A172 (cell line): Measurements from ENCODE around the gene SUOX. TPM values are rescaled to one million over a fixed set of nuclear protein-coding genes. Genes with fewer than 3 reads are reported as not detected.
"Not testable (repeated sequence)": the region's sequence is repeated elsewhere in the genome, so short reads cannot be mapped to it uniquely, and the experiment has no call there.

Experiments
- DNase-seq: peaks from one replicate; pipeline ENCODE4 v3.0.0-alpha.2; 2015; ENCODE audit warnings: low spot score
- total RNA-seq: library from RNA; depleted of rRNA; stranded (reverse); fragments of >200 nt; shearing (Covaris generic); gene quantifications from 2 replicates; pipeline ENCODE4 v1.2.3, GENCODE V29; 2014

The SUOX gene
- total RNA-seq, 1 experiment from 2014 or later = 8.9 TPM

GRCh38 chr12:55983232-55983842, 13.7 kb upstream of the SUOX start:
- DNase-seq = no peak

- DNase-seq = no peak
Measured at GRCh38 chr12:55984861-55985260, 12.2 kb upstream of the SUOX start.

GRCh38 chr12:55985341-55985740, 11.7 kb upstream of the SUOX start:
- DNase-seq = no peak

- not testable (repeated sequence) for DNase-seq
Measured at GRCh38 chr12:55985976-55986375, 11.1 kb upstream of the SUOX start.

- DNase-seq = no peak
Measured at GRCh38 chr12:55991110-55991509, 6.0 kb upstream of the SUOX start.

- no peak for DNase-seq
Measured at GRCh38 chr12:55993230-55993853, 3.7 kb upstream of the SUOX start.

GRCh38 chr12:55995366-55995765, 1.7 kb upstream of the SUOX start:
- no peak for DNase-seq

- DNase-seq = peak; percentile 58
Measured at GRCh38 chr12:55996201-55996714, 818 bp upstream of the SUOX start.

- no peak for DNase-seq
Measured at GRCh38 chr12:55997535-55997859, 421 bp downstream of the SUOX start.

GRCh38 chr12:55999522-55999921, 2.4 kb downstream of the SUOX start:
- DNase-seq = not testable (repeated sequence)

GRCh38 chr12:55999999-56000540, 3.0 kb downstream of the SUOX start:
- not testable (repeated sequence) for DNase-seq

GRCh38 chr12:56001487-56002100, 4.5 kb downstream of the SUOX start:
- no peak for DNase-seq

GRCh38 chr12:56003376-56003775, 6.3 kb downstream of the SUOX start:
- DNase-seq = not testable (repeated sequence)

- no peak for DNase-seq
Measured at GRCh38 chr12:56004211-56004610, 7.1 kb downstream of the SUOX start.

GRCh38 chr12:56007564-56008559, 10.8 kb downstream of the SUOX start:
- no peak for DNase-seq

- no peak for DNase-seq
Measured at GRCh38 chr12:56010111-56010570, 13.1 kb downstream of the SUOX start.

- no peak for DNase-seq
Measured at GRCh38 chr12:56011509-56012090, 14.5 kb downstream of the SUOX start.

GRCh38 chr12:56013482-56013881, 16.4 kb downstream of the SUOX start:
- DNase-seq = no peak

- no peak for DNase-seq
Measured at GRCh38 chr12:56014205-56014604, 17.1 kb downstream of the SUOX start.

- no peak for DNase-seq
Measured at GRCh38 chr12:56017181-56017580, 20.1 kb downstream of the SUOX start.

GRCh38 chr12:56018356-56018755, 21.3 kb downstream of the SUOX start:
- DNase-seq = no peak
